Measurements from ENCODE around the gene ASTL.

Gene ASTL

DNA sequence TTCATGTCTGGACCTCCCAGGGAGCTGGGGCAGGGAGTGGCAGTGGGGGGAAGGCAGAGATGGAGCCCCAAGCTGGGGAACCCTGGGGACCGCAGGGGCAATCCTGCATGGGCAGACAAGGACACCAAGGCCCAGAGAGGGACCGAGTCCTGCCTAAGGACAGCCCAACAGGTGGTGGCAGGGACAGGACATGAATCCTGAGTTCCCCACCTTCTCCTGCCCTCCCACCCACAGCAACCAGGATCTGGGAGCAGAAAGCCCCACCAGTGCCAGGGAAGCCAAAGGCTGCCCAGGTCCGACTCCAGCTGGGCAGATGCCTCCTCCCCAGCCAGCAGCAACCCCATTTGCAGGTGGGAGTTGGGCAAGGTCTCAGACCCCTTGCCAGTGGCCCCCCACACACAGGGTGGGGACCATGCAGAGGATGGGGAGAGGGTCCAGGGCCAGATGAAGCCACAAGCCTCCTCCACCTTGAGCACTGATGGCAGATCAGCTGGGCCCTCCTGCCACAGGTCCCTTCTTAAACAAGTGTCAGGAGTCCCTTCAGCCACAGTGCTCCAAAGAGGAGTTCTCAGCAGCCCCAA is 28.3 kb downstream of the ASTL start:
- TF ChIP-seq ZNF70 (CRISPR knock-in tag; IDR thresholded peaks at IDR 0.05) (no peak), TCF4 (CRISPR knock-in tag; IDR thresholded peaks at IDR 0.05; ENCODE audit: borderline replicate concordance) (no peak), PPARA (CRISPR knock-in tag; IDR thresholded peaks at IDR 0.05; ENCODE audit: borderline replicate concordance) (no peak), GLIS3 (CRISPR knock-in tag; IDR thresholded peaks at IDR 0.05) (no peak), ISL1 (CRISPR knock-in tag; IDR thresholded peaks at IDR 0.05) (no peak), RARB (CRISPR knock-in tag; IDR thresholded peaks at IDR 0.05) (no peak), ZC3H10 (CRISPR knock-in tag; IDR thresholded peaks at IDR 0.05) (no peak), ZFP3 (CRISPR knock-in tag; IDR thresholded peaks at IDR 0.05) (no peak)
- TF ChIP-seq, protein P1, sequence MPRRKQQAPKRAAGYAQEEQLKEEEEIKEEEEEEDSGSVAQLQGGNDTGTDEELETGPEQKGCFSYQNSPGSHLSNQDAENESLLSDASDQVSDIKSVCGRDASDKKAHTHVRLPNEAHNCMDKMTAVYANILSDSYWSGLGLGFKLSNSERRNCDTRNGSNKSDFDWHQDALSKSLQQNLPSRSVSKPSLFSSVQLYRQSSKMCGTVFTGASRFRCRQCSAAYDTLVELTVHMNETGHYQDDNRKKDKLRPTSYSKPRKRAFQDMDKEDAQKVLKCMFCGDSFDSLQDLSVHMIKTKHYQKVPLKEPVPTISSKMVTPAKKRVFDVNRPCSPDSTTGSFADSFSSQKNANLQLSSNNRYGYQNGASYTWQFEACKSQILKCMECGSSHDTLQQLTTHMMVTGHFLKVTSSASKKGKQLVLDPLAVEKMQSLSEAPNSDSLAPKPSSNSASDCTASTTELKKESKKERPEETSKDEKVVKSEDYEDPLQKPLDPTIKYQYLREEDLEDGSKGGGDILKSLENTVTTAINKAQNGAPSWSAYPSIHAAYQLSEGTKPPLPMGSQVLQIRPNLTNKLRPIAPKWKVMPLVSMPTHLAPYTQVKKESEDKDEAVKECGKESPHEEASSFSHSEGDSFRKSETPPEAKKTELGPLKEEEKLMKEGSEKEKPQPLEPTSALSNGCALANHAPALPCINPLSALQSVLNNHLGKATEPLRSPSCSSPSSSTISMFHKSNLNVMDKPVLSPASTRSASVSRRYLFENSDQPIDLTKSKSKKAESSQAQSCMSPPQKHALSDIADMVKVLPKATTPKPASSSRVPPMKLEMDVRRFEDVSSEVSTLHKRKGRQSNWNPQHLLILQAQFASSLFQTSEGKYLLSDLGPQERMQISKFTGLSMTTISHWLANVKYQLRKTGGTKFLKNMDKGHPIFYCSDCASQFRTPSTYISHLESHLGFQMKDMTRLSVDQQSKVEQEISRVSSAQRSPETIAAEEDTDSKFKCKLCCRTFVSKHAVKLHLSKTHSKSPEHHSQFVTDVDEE (CRISPR knock-in tag; IDR thresholded peaks at IDR 0.05) = no peak
- TF ChIP-seq, protein P2, sequence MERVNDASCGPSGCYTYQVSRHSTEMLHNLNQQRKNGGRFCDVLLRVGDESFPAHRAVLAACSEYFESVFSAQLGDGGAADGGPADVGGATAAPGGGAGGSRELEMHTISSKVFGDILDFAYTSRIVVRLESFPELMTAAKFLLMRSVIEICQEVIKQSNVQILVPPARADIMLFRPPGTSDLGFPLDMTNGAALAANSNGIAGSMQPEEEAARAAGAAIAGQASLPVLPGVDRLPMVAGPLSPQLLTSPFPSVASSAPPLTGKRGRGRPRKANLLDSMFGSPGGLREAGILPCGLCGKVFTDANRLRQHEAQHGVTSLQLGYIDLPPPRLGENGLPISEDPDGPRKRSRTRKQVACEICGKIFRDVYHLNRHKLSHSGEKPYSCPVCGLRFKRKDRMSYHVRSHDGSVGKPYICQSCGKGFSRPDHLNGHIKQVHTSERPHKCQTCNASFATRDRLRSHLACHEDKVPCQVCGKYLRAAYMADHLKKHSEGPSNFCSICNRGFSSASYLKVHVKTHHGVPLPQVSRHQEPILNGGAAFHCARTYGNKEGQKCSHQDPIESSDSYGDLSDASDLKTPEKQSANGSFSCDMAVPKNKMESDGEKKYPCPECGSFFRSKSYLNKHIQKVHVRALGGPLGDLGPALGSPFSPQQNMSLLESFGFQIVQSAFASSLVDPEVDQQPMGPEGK (CRISPR knock-in tag; IDR thresholded peaks at IDR 0.05; ENCODE audit: borderline replicate concordance) = no peak
- TF ChIP-seq, protein P3, sequence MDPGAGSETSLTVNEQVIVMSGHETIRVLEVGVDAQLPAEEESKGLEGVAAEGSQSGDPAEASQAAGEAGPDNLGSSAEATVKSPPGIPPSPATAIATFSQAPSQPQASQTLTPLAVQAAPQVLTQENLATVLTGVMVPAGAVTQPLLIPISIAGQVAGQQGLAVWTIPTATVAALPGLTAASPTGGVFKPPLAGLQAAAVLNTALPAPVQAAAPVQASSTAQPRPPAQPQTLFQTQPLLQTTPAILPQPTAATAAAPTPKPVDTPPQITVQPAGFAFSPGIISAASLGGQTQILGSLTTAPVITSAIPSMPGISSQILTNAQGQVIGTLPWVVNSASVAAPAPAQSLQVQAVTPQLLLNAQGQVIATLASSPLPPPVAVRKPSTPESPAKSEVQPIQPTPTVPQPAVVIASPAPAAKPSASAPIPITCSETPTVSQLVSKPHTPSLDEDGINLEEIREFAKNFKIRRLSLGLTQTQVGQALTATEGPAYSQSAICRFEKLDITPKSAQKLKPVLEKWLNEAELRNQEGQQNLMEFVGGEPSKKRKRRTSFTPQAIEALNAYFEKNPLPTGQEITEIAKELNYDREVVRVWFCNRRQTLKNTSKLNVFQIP (CRISPR knock-in tag; IDR thresholded peaks at IDR 0.05; ENCODE audit: borderline replicate concordance, low read depth) = no peak
- no peak for ATAC-seq

DNA sequence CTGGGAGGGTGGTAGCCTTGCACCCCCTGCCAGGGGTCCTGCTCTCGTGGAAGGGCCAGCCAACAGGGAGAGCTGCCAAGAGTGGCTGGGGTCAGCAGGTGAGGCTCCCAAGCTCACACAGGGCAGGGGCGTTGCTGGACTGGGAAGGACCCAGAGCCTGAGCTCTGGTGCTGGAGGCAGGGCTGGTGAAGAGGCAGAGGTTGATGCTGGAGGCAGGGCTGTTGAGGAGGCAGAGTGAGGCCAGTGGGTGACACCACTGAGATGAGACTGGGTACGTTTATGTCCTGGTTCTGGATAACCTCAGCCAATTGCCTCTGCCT is 29.0 kb downstream of the ASTL start:
- TF ChIP-seq, protein P3 (CRISPR knock-in tag; IDR thresholded peaks at IDR 0.05; ENCODE audit: borderline replicate concordance, low read depth) = no peak
- TF ChIP-seq GLIS3 (CRISPR knock-in tag; IDR thresholded peaks at IDR 0.05) = no peak
- TF ChIP-seq ZFP3 (CRISPR knock-in tag; IDR thresholded peaks at IDR 0.05) = no peak
- no peak for TF ChIP-seq ZNF70 (CRISPR knock-in tag; IDR thresholded peaks at IDR 0.05)
- no peak for TF ChIP-seq TCF4 (CRISPR knock-in tag; IDR thresholded peaks at IDR 0.05; ENCODE audit: borderline replicate concordance)
- TF ChIP-seq PPARA (CRISPR knock-in tag; IDR thresholded peaks at IDR 0.05; ENCODE audit: borderline replicate concordance) = no peak
- no peak for TF ChIP-seq ZFP30 (CRISPR knock-in tag; IDR thresholded peaks at IDR 0.05)
- no peak for TF ChIP-seq SNAI2 (CRISPR knock-in tag; IDR thresholded peaks at IDR 0.05)
- TF ChIP-seq, protein P4, sequence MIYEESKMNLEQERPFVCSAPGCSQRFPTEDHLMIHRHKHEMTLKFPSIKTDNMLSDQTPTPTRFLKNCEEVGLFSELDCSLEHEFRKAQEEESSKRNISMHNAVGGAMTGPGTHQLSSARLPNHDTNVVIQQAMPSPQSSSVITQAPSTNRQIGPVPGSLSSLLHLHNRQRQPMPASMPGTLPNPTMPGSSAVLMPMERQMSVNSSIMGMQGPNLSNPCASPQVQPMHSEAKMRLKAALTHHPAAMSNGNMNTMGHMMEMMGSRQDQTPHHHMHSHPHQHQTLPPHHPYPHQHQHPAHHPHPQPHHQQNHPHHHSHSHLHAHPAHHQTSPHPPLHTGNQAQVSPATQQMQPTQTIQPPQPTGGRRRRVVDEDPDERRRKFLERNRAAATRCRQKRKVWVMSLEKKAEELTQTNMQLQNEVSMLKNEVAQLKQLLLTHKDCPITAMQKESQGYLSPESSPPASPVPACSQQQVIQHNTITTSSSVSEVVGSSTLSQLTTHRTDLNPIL (CRISPR knock-in tag; IDR thresholded peaks at IDR 0.05; ENCODE audit: low read depth) = no peak
- no peak for TF ChIP-seq BACH2 (CRISPR knock-in tag; IDR thresholded peaks at IDR 0.05; ENCODE audit: borderline replicate concordance)
- no peak for TF ChIP-seq TOX (CRISPR knock-in tag; IDR thresholded peaks at IDR 0.05; ENCODE audit: borderline replicate concordance)
- no peak for TF ChIP-seq RARB (CRISPR knock-in tag; IDR thresholded peaks at IDR 0.05)
- no peak for TF ChIP-seq ZNF8 (CRISPR knock-in tag; IDR thresholded peaks at IDR 0.05)
- no peak for TF ChIP-seq OSR1 (CRISPR knock-in tag; IDR thresholded peaks at IDR 0.05)
- no peak for TF ChIP-seq ZC3H10 (CRISPR knock-in tag; IDR thresholded peaks at IDR 0.05)
- no peak for ATAC-seq

DNA sequence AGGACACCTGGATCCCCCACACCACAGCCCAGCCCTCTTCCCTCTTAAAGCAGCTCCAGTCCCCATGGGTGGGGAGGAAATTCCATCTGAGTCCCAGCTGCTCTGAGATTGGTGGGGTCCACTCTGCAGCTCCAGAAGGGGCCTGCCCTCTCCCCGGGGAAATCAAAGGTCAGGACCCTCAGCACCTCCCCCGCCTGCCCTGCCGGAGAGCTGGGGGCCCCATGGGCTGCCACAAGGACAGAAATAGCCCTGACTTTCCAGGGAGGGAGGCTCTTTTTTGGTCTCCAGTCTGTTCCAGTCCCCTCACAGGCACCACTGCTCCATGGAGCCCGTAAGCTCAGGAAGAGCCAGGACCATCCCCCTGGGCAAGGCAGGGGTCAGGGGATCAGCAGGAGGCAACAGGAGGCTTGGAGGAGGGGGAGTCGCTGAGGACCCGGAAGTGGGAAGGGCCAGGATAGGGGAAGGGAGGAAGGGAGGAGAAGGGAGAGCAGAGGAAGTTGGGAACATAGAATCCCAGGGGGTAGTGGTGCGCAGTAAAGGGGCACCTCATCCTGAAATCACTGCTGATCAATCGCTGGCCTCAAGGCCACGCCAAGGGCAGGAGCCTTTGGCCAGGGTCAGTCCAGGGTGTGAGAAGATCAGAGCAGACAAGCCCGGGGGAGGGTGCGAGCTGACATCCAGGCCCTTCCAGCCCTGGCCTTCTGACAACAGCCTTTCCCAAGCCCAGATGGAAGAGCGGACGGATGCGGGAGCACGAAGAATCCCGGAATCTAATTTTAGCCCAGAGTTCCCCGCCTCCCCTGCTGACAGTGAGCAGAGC is 29.6 kb downstream of the ASTL start:
- ATAC-seq = no peak

More for the DNA sequence above, 29.6 kb downstream of the ASTL start:
- TF ChIP-seq, protein P5, sequence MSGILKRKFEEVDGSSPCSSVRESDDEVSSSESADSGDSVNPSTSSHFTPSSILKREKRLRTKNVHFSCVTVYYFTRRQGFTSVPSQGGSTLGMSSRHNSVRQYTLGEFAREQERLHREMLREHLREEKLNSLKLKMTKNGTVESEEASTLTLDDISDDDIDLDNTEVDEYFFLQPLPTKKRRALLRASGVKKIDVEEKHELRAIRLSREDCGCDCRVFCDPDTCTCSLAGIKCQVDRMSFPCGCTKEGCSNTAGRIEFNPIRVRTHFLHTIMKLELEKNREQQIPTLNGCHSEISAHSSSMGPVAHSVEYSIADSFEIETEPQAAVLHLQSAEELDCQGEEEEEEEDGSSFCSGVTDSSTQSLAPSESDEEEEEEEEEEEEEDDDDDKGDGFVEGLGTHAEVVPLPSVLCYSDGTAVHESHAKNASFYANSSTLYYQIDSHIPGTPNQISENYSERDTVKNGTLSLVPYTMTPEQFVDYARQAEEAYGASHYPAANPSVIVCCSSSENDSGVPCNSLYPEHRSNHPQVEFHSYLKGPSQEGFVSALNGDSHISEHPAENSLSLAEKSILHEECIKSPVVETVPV (CRISPR knock-in tag; IDR thresholded peaks at IDR 0.05) = no peak
- no peak for TF ChIP-seq SNAI2 (CRISPR knock-in tag; IDR thresholded peaks at IDR 0.05)
- TF ChIP-seq ISL1 (CRISPR knock-in tag; IDR thresholded peaks at IDR 0.05) = no peak
- no peak for TF ChIP-seq TCF4 (CRISPR knock-in tag; IDR thresholded peaks at IDR 0.05; ENCODE audit: borderline replicate concordance)
- TF ChIP-seq ZFP3 (CRISPR knock-in tag; IDR thresholded peaks at IDR 0.05) = no peak
- no peak for TF ChIP-seq ARNTL (CRISPR knock-in tag; IDR thresholded peaks at IDR 0.05; ENCODE audit: borderline replicate concordance, low read depth)
- TF ChIP-seq TOX (CRISPR knock-in tag; IDR thresholded peaks at IDR 0.05; ENCODE audit: borderline replicate concordance) = no peak
